NCI-H2029 (cell line): ENCODE measurements around the gene KCNK16.

Source experiments
- DNase-seq: peaks from one replicate; lab custom pipeline; 2025; lab: John Stamatoyannopoulos, UW

The KCNK16 gene

GRCh38 chr6:39341937-39342336 lies 19.4 kb upstream of the KCNK16 start:
- no peak for DNase-seq

- no peak for DNase-seq
Observed at GRCh38 chr6:39341352-39341751, 18.9 kb upstream of the KCNK16 start.

GRCh38 chr6:39339868-39340550 lies 17.5 kb upstream of the KCNK16 start:
- peak; percentile 92 for DNase-seq

- DNase-seq, result no peak
Observed at GRCh38 chr6:39339096-39339867, 16.8 kb upstream of the KCNK16 start.

- DNase-seq, result no peak
Observed at GRCh38 chr6:39338397-39338796, 15.9 kb upstream of the KCNK16 start.

GRCh38 chr6:39335780-39336545 lies 13.5 kb upstream of the KCNK16 start:
- DNase-seq, result no peak

GRCh38 chr6:39333644-39334438 lies 11.3 kb upstream of the KCNK16 start:
- DNase-seq, result no peak

GRCh38 chr6:39330476-39330875 lies 8.0 kb upstream of the KCNK16 start:
- peak; percentile 66 for DNase-seq

GRCh38 chr6:39330057-39330456 lies 7.6 kb upstream of the KCNK16 start:
- DNase-seq, result peak; percentile 65

- no peak for DNase-seq
Observed at GRCh38 chr6:39328066-39328465, 5.6 kb upstream of the KCNK16 start.

GRCh38 chr6:39327507-39327906 lies 5.0 kb upstream of the KCNK16 start:
- DNase-seq, result no peak

GRCh38 chr6:39321761-39322160 lies 741 bp downstream of the KCNK16 start:
- no peak for DNase-seq

GRCh38 chr6:39320363-39320984 lies 2.0 kb downstream of the KCNK16 start:
- DNase-seq, result no peak

GRCh38 chr6:39319621-39320362 lies 2.7 kb downstream of the KCNK16 start:
- DNase-seq, result no peak

- no peak for DNase-seq
Observed at GRCh38 chr6:39317256-39317655, 5.2 kb downstream of the KCNK16 start.

GRCh38 chr6:39314273-39314795 lies 8.2 kb downstream of the KCNK16 start, which contains the start of gene KCNK17:
TSS of gene KCNK17 (minus strand) at chr6:39314419. CDS start at chr6:39314320, 99 bp downstream.
- DNase-seq, result no peak

GRCh38 chr6:39313526-39314272 lies 8.8 kb downstream of the KCNK16 start:
- no peak for DNase-seq

GRCh38 chr6:39312912-39313525 lies 9.5 kb downstream of the KCNK16 start:
- no peak for DNase-seq

GRCh38 chr6:39310542-39310941 lies 12.0 kb downstream of the KCNK16 start:
- DNase-seq, result no peak
